HEK293T (cell line): ENCODE data around the gene N4BP2L2.

Experiments used
- ARNT ChIP-seq: fragments of 450-650 bp; IDR thresholded peaks from 2 replicates; pipeline ENCODE4 v1.6.1; 2017; ENCODE audit warnings: mild to moderate bottlenecking
- CTBP1 ChIP-seq: fragments of 450-650 bp; IDR thresholded peaks from 2 replicates; pipeline ENCODE4 v1.6.1; 2016; ENCODE audit warnings: borderline replicate concordance
- FOXM1 ChIP-seq: fragments of 450-650 bp; IDR thresholded peaks from 2 replicates; pipeline ENCODE4 v1.6.1; 2017; ENCODE audit warnings: mild to moderate bottlenecking, borderline replicate concordance
- HDGF ChIP-seq: fragments of 450-650 bp; IDR thresholded peaks from 2 replicates; pipeline ENCODE4 v1.6.1; 2017; ENCODE audit warnings: antibody characterized with exemption, borderline replicate concordance
- L3MBTL2 ChIP-seq: fragments of 450-650 bp; conservative IDR thresholded peaks from 2 replicates; pipeline ENCODE4 v1.6.1; 2016; ENCODE audit warnings: mild to moderate bottlenecking
- TARDBP ChIP-seq: fragments of 450-650 bp; IDR thresholded peaks from 2 replicates; pipeline ENCODE4 v1.6.1; 2016

DNA sequence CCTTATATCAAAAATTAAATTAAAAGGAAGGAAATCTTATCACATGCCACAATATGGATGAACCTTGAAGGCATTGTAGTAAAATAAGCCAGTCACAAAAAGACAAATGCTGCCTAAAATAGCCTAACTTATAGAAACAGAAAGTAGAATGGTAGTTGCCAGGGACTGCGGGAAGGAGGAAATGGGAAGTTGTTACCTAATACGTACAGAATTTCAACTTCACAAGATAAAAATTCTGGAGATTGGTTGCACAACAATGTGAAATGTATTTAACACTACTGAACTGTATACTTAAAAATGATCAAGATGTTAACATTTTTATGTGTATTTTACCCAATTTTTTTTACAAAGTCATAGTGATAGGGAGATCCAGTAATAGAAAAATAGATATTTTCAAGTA, 10.2 kb upstream of the N4BP2L2 start:
- TF ChIP-seq TARDBP (no peak), FOXM1 (no peak), CTBP1 (no peak), HDGF (no peak), ARNT (no peak), L3MBTL2 (no peak)
